ENCODE data around the gene CHD5. TPM values are rescaled to one million over a fixed set of nuclear protein-coding genes. Genes with fewer than 3 reads are reported as not detected.

Gene CHD5
- total and polyA plus RNA-seq, 2 of the 13 experiments (the other 11 are each of a cell fraction or from before 2014, with no cell fraction given): 0.02 to 0.21 TPM

DNA sequence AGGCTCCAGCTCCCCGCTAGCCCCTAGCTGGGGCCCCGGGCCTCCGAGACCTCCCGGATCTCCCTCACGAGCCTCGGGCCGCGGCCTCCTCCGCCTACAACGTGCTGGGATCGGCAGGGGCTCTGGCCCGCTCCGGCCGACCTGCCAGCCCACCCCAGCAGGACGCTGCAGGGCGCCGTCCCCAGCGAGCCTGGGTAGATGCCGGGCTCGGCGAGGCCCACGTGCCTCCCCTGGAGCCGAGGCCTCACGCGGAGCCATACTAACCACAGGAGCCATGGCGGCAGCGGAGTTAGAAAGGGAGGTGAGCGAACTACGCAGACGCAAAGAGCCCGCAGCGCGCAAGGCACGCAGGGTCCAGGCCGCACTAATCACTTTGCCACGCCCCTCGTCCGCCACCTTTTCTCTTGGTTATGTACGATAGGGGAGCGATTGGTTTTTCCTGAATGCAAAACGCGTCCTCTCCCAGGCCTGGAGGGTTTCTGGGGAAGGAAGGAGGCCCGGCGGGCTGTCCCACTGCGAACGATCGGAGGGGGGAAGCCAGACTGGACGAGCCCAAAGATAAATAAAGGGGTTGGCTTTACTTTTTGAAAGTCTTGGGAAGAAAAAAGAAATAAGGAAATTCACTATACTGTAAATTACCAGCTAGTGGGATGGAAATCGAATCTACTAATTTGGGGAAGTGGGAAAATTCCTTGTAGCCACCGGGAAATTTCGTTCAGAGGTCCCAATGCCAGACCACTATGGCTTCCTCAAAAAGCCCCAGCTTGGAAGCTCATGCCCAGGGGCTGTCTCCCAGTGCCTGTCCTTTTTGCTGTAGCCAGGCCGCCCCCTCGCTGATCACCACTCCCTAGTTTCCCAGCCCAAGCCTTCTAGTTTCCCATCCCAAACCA lies 19.4 kb upstream of the CHD5 start, which contains the start of gene RPL22 (continued):
- TF ChIP-seq, protein P1, sequence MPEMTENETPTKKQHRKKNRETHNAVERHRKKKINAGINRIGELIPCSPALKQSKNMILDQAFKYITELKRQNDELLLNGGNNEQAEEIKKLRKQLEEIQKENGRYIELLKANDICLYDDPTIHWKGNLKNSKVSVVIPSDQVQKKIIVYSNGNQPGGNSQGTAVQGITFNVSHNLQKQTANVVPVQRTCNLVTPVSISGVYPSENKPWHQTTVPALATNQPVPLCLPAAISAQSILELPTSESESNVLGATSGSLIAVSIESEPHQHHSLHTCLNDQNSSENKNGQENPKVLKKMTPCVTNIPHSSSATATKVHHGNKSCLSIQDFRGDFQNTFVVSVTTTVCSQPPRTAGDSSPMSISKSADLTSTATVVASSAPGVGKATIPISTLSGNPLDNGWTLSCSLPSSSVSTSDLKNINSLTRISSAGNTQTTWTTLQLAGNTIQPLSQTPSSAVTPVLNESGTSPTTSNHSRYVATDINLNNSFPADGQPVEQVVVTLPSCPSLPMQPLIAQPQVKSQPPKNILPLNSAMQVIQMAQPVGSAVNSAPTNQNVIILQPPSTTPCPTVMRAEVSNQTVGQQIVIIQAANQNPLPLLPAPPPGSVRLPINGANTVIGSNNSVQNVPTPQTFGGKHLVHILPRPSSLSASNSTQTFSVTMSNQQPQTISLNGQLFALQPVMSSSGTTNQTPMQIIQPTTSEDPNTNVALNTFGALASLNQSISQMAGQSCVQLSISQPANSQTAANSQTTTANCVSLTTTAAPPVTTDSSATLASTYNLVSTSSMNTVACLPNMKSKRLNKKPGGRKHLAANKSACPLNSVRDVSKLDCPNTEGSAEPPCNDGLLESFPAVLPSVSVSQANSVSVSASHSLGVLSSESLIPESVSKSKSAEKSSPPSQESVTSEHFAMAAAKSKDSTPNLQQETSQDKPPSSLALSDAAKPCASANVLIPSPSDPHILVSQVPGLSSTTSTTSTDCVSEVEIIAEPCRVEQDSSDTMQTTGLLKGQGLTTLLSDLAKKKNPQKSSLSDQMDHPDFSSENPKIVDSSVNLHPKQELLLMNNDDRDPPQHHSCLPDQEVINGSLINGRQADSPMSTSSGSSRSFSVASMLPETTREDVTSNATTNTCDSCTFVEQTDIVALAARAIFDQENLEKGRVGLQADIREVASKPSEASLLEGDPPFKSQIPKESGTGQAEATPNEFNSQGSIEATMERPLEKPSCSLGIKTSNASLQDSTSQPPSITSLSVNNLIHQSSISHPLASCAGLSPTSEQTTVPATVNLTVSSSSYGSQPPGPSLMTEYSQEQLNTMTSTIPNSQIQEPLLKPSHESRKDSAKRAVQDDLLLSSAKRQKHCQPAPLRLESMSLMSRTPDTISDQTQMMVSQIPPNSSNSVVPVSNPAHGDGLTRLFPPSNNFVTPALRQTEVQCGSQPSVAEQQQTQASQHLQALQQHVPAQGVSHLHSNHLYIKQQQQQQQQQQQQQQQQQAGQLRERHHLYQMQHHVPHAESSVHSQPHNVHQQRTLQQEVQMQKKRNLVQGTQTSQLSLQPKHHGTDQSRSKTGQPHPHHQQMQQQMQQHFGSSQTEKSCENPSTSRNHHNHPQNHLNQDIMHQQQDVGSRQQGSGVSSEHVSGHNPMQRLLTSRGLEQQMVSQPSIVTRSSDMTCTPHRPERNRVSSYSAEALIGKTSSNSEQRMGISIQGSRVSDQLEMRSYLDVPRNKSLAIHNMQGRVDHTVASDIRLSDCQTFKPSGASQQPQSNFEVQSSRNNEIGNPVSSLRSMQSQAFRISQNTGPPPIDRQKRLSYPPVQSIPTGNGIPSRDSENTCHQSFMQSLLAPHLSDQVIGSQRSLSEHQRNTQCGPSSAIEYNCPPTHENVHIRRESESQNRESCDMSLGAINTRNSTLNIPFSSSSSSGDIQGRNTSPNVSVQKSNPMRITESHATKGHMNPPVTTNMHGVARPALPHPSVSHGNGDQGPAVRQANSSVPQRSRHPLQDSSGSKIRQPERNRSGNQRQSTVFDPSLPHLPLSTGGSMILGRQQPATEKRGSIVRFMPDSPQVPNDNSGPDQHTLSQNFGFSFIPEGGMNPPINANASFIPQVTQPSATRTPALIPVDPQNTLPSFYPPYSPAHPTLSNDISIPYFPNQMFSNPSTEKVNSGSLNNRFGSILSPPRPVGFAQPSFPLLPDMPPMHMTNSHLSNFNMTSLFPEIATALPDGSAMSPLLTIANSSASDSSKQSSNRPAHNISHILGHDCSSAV (CRISPR knock-in tag; IDR thresholded peaks at IDR 0.05; ENCODE audit: borderline replicate concordance): no peak
- peak; percentile 74; the same call in 1 of the 2 replicates for TF ChIP-seq ARNT2 (CRISPR knock-in tag; IDR thresholded peaks at IDR 0.05; ENCODE audit: low read depth)
- TF ChIP-seq, protein P2, sequence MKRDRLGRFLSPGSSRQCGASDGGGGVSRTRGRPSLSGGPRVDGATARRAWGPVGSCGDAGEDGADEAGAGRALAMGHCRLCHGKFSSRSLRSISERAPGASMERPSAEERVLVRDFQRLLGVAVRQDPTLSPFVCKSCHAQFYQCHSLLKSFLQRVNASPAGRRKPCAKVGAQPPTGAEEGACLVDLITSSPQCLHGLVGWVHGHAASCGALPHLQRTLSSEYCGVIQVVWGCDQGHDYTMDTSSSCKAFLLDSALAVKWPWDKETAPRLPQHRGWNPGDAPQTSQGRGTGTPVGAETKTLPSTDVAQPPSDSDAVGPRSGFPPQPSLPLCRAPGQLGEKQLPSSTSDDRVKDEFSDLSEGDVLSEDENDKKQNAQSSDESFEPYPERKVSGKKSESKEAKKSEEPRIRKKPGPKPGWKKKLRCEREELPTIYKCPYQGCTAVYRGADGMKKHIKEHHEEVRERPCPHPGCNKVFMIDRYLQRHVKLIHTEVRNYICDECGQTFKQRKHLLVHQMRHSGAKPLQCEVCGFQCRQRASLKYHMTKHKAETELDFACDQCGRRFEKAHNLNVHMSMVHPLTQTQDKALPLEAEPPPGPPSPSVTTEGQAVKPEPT (CRISPR knock-in tag; IDR thresholded peaks at IDR 0.05; ENCODE audit: low read depth): no peak
- TF ChIP-seq, protein P3, sequence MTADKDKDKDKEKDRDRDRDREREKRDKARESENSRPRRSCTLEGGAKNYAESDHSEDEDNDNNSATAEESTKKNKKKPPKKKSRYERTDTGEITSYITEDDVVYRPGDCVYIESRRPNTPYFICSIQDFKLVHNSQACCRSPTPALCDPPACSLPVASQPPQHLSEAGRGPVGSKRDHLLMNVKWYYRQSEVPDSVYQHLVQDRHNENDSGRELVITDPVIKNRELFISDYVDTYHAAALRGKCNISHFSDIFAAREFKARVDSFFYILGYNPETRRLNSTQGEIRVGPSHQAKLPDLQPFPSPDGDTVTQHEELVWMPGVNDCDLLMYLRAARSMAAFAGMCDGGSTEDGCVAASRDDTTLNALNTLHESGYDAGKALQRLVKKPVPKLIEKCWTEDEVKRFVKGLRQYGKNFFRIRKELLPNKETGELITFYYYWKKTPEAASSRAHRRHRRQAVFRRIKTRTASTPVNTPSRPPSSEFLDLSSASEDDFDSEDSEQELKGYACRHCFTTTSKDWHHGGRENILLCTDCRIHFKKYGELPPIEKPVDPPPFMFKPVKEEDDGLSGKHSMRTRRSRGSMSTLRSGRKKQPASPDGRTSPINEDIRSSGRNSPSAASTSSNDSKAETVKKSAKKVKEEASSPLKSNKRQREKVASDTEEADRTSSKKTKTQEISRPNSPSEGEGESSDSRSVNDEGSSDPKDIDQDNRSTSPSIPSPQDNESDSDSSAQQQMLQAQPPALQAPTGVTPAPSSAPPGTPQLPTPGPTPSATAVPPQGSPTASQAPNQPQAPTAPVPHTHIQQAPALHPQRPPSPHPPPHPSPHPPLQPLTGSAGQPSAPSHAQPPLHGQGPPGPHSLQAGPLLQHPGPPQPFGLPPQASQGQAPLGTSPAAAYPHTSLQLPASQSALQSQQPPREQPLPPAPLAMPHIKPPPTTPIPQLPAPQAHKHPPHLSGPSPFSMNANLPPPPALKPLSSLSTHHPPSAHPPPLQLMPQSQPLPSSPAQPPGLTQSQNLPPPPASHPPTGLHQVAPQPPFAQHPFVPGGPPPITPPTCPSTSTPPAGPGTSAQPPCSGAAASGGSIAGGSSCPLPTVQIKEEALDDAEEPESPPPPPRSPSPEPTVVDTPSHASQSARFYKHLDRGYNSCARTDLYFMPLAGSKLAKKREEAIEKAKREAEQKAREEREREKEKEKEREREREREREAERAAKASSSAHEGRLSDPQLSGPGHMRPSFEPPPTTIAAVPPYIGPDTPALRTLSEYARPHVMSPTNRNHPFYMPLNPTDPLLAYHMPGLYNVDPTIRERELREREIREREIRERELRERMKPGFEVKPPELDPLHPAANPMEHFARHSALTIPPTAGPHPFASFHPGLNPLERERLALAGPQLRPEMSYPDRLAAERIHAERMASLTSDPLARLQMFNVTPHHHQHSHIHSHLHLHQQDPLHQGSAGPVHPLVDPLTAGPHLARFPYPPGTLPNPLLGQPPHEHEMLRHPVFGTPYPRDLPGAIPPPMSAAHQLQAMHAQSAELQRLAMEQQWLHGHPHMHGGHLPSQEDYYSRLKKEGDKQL (CRISPR knock-in tag; IDR thresholded peaks at IDR 0.05; ENCODE audit: low read depth): no peak
- peak; percentile 92; the same call in 1 of the 2 replicates for TF ChIP-seq SATB2 (CRISPR knock-in tag; IDR thresholded peaks at IDR 0.05)
- no peak for TF ChIP-seq NFE2L2 (IDR thresholded peaks at IDR 0.05; ENCODE audit: low read length)
- TF ChIP-seq HNRNPUL1 (IDR thresholded peaks at IDR 0.05; ENCODE audit: low read depth, low read length): no peak
- TF ChIP-seq ZNF816 (CRISPR knock-in tag; IDR thresholded peaks at IDR 0.05; ENCODE audit: borderline replicate concordance): peak; percentile 56; the same call in 1 of the 2 replicates
- TF ChIP-seq ZSCAN31 (CRISPR knock-in tag; IDR thresholded peaks at IDR 0.05; ENCODE audit: low read depth): peak; percentile 84
- TF ChIP-seq AKAP8 (CRISPR knock-in tag; IDR thresholded peaks at IDR 0.05): peak; percentile 61; the same call in 1 of the 2 replicates

Data from HepG2 (cell line).